Central memory CD8-positive, alpha-beta T cell (primary cell): ENCODE data around the gene MID2.
"Not testable (repeated sequence)": the region's sequence is repeated elsewhere in the genome, so short reads cannot be mapped to it uniquely, and the experiment has no call there.

Source experiments
- ATAC-seq: fragments of 150-1000 bp; cut with Tn5 transposase; replicated peaks from 2 replicates; pipeline ENCODE4 v1.10.0; 2022; ENCODE audit warnings: mild to moderate bottlenecking, moderate FRiP score, moderate number of reproducible peaks; ENCODE audit not compliant: poor library complexity, severe bottlenecking; ENCODE audit errors: extremely low read depth
- DNase-seq, 2 donors: peaks; one replicate each; pipeline ENCODE4 v3.0.0; 2021; ENCODE audit warnings: low spot score in 2 of 2
- H3K27ac Mint-ChIP-seq: one replicate; pipeline ENCODE4 v1.8.0; 2022; ENCODE audit warnings: low read depth, mild to moderate bottlenecking, moderate library complexity, mixed read lengths
- H3K27me3 Mint-ChIP-seq: one replicate; pipeline ENCODE4 v1.8.0; 2022; ENCODE audit warnings: mixed read lengths
- H3K36me3 Mint-ChIP-seq: one replicate; pipeline ENCODE4 v1.8.0; 2022; ENCODE audit warnings: mild to moderate bottlenecking, moderate library complexity, mixed read lengths; ENCODE audit not compliant: insufficient read depth
- H3K4me1 Mint-ChIP-seq: one replicate; pipeline ENCODE4 v1.8.0; 2022; ENCODE audit warnings: mixed read lengths
- H3K4me3 Mint-ChIP-seq: one replicate; pipeline ENCODE4 v1.8.0; 2022; ENCODE audit warnings: mild to moderate bottlenecking, moderate library complexity, mixed read lengths
- H3K9me3 Mint-ChIP-seq: one replicate; pipeline ENCODE4 v1.8.0; 2022; ENCODE audit warnings: mixed read lengths

The MID2 gene

GRCh38 chrX:107849747-107850421 lies 24.2 kb downstream of the MID2 start:
- Mint-ChIP-seq H3K4me1 (peaks cover 5% of the 10 kb centered on the region), H3K27ac (no peak overlapping the region), H3K36me3 (no peaks in the 10 kb centered on the region), H3K4me3 (no peak overlapping the region), H3K9me3 (no peaks in the 10 kb centered on the region), H3K27me3 (no peaks in the 10 kb centered on the region)
- no peak for ATAC-seq
- no peak for DNase-seq

DNA sequence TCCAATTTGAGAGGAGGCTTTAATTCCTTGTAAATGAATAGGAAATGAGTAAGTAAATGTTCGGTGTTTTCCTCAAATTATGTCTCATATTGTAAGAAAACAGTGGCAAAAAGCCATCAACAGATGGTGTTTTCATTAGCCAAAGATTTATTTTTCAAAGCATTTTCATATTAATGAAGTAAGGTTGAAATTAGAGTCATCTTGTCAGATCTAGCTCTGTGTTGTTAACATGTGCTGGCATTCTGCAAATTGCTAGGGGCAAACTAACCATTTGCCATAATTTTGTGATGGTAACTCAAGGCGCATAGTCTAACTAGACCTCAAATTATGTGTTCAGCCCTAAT lies 24.7 kb downstream of the MID2 start:
- H3K27ac Mint-ChIP-seq = no peak overlapping the region
- no peak for ATAC-seq
- no peak overlapping the region for H3K4me3 Mint-ChIP-seq
- H3K27me3 Mint-ChIP-seq = no peaks in the 10 kb centered on the region
- H3K9me3 Mint-ChIP-seq = no peaks in the 10 kb centered on the region
- no peaks in the 10 kb centered on the region for H3K36me3 Mint-ChIP-seq
- DNase-seq = no peak
- peaks cover 5% of the 10 kb centered on the region for H3K4me1 Mint-ChIP-seq

- no peak for DNase-seq
- Mint-ChIP-seq H3K27ac (no peak overlapping the region), H3K9me3 (no peaks in the 10 kb centered on the region), H3K4me1 (peaks cover 5% of the 10 kb centered on the region), H3K27me3 (no peaks in the 10 kb centered on the region), H3K36me3 (no peaks in the 10 kb centered on the region), H3K4me3 (no peak overlapping the region)
- ATAC-seq = no peak
Measured at GRCh38 chrX:107851215-107851614, 25.5 kb downstream of the MID2 start.

- DNase-seq, H3K27me3 Mint-ChIP-seq, H3K27ac Mint-ChIP-seq, ATAC-seq, H3K9me3 Mint-ChIP-seq, H3K4me3 Mint-ChIP-seq, H3K36me3 Mint-ChIP-seq, H3K4me1 Mint-ChIP-seq: not testable (repeated sequence)
Measured at GRCh38 chrX:107851665-107852064, 26.0 kb downstream of the MID2 start.

DNA sequence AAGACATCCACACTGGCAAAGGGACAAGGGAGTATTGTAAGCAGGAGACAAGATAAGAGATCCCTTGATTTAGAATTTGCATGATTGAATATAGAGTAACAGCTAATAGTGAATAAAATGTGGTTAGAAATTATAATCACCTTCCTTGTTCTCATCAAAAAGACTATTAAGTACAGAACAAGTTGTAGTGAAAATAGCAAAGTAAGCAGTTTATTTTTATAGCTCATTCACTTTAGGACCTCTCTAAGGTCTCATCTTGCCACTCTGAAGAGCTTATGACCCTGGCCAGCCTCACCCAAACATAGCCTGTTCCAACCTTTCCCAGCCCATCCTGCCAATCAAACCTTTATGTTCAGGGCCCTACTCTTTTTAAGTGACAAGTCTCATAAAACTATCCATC lies 30.6 kb downstream of the MID2 start:
- DNase-seq (no peak), ATAC-seq (no peak)
- Mint-ChIP-seq H3K4me1 (peaks cover 5% of the 10 kb centered on the region), H3K27ac (no peak overlapping the region), H3K27me3 (no peaks in the 10 kb centered on the region), H3K9me3 (no peaks in the 10 kb centered on the region), H3K4me3 (no peak overlapping the region), H3K36me3 (no peaks in the 10 kb centered on the region)

- ATAC-seq, H3K27me3 Mint-ChIP-seq, H3K36me3 Mint-ChIP-seq, H3K9me3 Mint-ChIP-seq, H3K4me1 Mint-ChIP-seq, H3K4me3 Mint-ChIP-seq, H3K27ac Mint-ChIP-seq, DNase-seq: not testable (repeated sequence)
Measured at GRCh38 chrX:107857041-107857440, 31.4 kb downstream of the MID2 start.

DNA sequence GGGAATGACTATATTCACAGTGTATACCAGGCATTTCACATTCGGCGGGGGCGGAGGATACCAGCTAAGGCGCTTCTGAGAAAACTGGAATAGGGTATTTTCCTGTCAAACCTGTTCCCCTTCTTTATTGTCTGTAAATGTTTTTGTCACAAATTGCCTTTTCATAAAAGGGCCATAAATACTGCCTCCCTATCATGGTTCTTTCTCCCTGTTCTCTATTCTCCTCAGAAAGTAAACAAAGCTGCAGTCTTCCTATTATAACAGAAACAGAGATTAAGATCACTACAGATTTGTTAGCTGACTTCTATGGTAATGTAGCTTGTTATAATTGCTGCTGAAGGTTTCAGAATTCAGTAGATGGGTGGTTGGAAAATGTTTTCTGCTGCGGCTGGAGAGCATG lies 32.2 kb downstream of the MID2 start:
- Mint-ChIP-seq H3K9me3 (no peaks in the 10 kb centered on the region), H3K27me3 (no peaks in the 10 kb centered on the region), H3K27ac (no peak overlapping the region), H3K4me1 (no peaks in the 10 kb centered on the region), H3K36me3 (no peaks in the 10 kb centered on the region), H3K4me3 (no peak overlapping the region)
- DNase-seq = no peak
- no peak for ATAC-seq

DNA sequence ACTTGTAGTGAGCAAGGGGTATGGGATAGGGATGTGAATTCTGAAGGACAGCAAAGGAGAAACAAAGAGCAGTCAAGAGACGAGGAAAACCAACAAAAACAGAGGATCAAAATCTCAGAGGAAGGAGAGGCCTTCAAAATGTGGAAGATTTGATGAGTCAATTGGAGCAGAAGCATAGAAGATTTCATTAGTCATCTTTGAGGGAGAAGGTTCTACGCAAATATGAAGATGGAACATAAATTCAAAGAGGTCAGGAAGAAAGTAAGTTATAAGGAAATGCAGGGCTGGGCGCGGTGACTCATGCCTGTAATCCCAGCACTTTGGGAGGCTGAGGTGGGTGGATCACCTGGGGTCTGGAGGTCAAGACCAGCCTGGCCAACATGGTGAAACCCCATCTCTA lies 35.4 kb downstream of the MID2 start:
- Mint-ChIP-seq H3K27me3 (no peaks in the 10 kb centered on the region), H3K27ac (no peak overlapping the region), H3K9me3 (no peaks in the 10 kb centered on the region), H3K4me1 (peaks cover 11% of the 10 kb centered on the region), H3K36me3 (peaks cover 2% of the 10 kb centered on the region), H3K4me3 (no peak overlapping the region)
- ATAC-seq (no peak), DNase-seq (no peak)

DNA sequence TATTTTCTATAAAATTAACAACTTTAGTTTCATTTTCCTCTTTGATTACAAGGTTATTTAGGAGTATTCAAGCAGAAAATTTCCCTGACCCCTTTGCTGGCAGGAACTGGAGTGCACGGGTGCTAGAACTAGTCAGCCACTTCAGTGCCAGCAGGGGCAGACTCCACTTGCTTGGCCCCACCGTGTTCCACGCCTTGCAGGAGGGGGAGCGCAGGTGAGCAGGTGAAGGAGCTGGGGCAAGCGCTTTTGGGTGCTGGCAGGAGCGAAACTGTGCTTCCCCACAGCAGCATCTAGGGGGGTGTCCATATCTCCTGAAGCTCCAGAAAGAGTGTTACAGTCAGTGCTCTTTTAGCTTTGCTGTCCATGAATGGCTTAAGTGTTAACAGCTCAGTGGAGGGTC lies 45.5 kb downstream of the MID2 start:
- Mint-ChIP-seq H3K4me3 (no peak overlapping the region), H3K27me3 (no peaks in the 10 kb centered on the region), H3K4me1 (no peaks in the 10 kb centered on the region), H3K27ac (no peak overlapping the region), H3K9me3 (no peaks in the 10 kb centered on the region), H3K36me3 (no peaks in the 10 kb centered on the region)
- no peak for DNase-seq
- no peak for ATAC-seq

DNA sequence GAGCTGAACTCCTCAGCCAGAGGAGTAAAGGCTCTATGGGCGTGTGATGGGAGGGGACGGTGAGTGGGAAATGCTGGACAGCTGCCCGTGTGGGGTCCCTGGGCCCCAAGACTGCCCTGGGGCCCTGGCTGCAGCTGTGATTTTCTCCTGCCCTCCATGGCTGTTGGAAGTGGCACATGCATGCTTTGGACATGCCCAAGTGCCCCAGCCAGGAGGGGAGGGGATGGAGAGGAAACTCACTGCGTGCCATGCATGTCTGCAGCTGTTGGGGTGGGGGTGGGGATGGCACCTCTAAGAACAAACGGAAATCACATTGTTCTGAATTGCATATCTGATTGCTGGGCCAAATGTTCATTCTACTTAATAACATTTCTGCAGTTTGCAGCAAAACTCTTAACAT lies 52.4 kb downstream of the MID2 start:
- Mint-ChIP-seq H3K4me1 (no peaks in the 10 kb centered on the region), H3K4me3 (no peak overlapping the region), H3K36me3 (no peaks in the 10 kb centered on the region), H3K27ac (no peak overlapping the region), H3K27me3 (no peaks in the 10 kb centered on the region), H3K9me3 (no peaks in the 10 kb centered on the region)
- ATAC-seq (no peak), DNase-seq (no peak)

- Mint-ChIP-seq H3K27ac (no peak overlapping the region), H3K27me3 (no peaks in the 10 kb centered on the region), H3K4me3 (no peak overlapping the region), H3K36me3 (no peaks in the 10 kb centered on the region), H3K9me3 (no peaks in the 10 kb centered on the region), H3K4me1 (no peaks in the 10 kb centered on the region)
- DNase-seq (no peak), ATAC-seq (no peak)
Measured at GRCh38 chrX:107880054-107880610, 54.5 kb downstream of the MID2 start.

GRCh38 chrX:107894038-107894437 lies 68.4 kb downstream of the MID2 start:
- Mint-ChIP-seq H3K4me3 (no peak overlapping the region), H3K4me1 (peaks cover 11% of the 10 kb centered on the region), H3K36me3 (peaks cover 2% of the 10 kb centered on the region), H3K27ac (peak overlapping the region; percentile 61), H3K9me3 (peaks cover 5% of the 10 kb centered on the region), H3K27me3 (no peaks in the 10 kb centered on the region)
- DNase-seq = peak; percentile 11 to 21
- peak; percentile 60 for ATAC-seq

GRCh38 chrX:107902721-107903120 lies 77.1 kb downstream of the MID2 start:
- H3K9me3 Mint-ChIP-seq = no peaks in the 10 kb centered on the region
- ATAC-seq (no peak), DNase-seq (no peak)
- no peak overlapping the region for H3K27ac Mint-ChIP-seq
- H3K27me3 Mint-ChIP-seq = no peaks in the 10 kb centered on the region
- peaks cover 14% of the 10 kb centered on the region for H3K36me3 Mint-ChIP-seq
- no peaks in the 10 kb centered on the region for H3K4me1 Mint-ChIP-seq
- H3K4me3 Mint-ChIP-seq = no peak overlapping the region
